ENCODE data around the gene DENND4C.
A peak's percentile ranks its signal among the peaks of the same experiment; 100 is the strongest.
"Not testable (repeated sequence)": the region's sequence is repeated elsewhere in the genome, so short reads cannot be mapped to it uniquely, and the experiment has no call there.

Gene DENND4C

DNA sequence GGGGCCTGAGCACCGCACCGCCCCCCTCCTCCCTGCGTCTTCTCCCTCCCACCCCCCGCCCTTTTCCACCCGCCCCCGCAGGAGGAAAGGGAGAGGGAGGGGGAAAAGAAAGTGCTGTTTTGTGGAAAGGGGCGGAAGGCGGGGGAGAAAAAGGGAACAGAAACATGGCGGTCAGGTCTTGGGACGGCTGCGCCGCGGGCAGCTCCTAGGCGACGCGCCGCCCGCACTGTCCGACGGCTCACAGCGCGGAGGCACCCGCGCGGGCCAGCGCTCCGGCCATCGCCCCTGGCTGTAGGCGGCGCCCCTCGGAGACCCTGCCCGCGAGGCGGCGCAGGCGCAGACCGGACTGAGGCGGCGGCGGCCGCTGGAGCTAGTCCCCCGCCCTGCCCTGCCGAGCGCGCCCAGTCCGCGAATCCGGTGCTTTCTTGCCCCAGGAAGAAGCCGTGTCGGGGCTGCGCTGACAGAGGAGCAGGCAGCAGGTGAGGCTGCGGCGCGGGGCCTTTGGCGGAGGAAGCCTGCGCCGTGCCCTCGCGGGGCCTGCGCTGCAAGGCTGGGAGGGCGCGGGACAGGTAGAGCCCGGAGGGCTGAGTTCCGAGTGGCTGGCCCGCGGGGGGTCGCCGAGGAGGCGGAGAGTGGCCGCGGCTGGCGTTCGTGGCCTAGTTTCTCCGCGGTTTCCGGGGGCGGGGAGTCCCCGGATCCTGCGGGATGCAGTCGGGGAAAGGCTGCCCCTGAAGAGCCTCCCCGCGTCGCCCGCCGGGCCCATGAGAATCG, at the start of gene DENND4C:
Gene DENND4C, plus strand, starts transcription at position 339 of the 771 bp plus-strand sequence. CDS start 45,482 bp downstream, outside the sequence.
- DNase-seq, result peak; percentile 87

DNA sequence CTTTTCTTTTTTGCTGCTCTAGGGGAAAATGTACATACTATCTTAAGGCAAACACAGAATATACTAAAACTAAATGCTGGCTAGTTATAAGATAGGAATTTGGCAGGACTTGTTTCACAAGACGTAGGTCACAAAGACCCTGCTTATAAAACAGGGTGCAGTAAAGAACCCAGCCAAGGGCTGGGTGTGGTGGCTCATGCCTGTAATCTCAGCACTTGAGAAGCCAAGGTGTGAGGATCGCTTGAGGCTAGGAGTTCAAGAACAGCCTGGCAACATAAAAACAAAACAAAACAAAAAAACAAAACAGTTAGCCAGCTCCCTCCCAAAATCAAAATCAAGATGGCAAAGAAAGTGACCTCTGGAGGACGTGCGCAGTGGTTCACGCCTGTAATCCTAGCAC, 49.5 kb upstream of the DENND4C start:
- DNase-seq, result no peak

DNA sequence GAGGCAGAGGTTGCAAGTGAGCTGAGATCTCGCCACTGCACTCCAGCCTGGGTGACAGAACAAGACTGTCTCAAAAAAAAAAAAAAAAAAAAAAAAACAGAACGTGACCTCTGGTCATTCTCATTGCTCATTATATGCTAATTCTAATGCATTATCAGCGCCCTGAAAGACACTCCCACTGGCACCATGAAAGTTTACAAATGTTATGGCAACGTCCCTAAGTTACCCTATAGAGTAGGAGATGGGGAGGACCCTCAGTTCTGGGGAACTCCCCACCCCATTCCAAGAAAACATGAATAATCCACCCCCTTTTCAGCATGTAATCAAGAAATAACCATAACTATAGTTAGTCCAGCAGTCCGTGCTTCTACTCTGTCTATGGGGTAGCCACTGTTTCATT, 48.9 kb upstream of the DENND4C start:
- DNase-seq, result no peak

DNA sequence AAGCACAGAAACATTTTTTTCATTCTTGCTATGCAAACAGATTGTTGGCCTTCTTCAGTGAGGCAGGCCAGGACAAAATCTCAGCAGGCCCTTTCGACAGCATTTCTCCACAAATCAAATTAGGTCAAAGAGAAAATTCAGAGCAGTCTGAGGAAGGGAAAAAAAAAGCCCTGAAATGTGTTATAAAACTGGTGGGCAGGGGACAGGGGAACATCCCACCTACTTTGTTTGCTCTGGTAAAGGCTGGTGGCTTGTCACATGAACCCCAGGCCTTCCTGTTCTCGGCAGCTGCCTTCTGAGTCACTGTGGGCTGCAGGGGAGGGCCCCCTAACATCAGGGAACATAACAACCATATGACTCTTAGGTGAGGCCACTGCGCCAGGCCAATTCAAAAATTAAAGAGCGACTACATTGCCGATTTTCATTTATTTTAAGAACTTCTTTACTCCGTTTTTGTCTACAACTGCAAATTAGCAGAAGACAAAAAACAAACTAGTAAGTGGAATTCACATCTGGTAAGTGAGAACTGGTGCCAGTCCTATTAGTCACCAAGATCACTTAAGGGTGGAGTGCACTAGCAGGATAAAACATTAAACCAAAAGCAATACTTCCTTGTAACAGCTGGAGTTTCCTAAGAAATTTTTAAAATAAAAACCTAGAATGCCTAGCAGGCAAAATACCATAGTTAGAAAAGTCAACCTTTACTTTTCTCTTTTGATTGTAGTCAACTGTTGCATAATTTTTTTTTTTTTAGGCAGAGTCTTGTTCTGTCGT, 46.2 kb upstream of the DENND4C start:
- peak; percentile 93 for DNase-seq

DNA sequence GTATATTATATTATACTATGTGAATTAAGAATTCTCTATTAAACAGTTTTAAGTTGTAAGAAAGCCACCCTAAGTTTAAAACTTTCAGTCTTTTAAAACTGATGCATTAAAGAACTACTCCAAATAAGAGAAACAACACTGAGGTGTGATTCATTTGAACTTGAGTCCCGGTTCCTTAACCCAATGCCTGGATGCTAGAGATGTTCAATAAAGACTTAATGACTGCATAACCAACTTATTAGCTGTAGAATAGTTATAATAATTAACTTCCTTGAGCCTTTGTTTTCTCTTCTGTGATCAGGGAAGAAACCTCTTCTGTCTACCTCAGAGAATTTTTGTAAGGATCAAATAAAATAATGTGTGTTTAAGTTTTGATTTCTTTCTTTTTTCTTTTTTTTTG, 45.3 kb upstream of the DENND4C start:
- no peak for DNase-seq

DNA sequence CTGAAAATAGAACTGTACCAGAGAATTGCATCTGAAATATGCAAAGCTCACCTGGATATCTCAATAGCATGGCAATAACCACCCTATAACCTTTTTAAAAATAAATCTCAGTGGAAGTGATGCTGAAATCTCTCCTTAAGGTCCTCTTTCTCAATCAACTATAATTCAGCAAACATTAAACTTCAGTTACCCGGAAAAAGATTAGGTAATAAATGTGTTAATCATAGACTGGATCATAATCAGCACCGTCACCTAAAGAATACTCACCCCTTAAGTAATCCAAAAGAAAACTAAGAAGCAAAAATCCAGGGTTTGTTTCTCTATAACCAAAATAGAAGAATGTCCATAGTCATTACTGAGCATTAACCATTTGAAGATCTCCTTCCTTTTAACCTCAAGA, 44.3 kb upstream of the DENND4C start:
- no peak for DNase-seq

DNA sequence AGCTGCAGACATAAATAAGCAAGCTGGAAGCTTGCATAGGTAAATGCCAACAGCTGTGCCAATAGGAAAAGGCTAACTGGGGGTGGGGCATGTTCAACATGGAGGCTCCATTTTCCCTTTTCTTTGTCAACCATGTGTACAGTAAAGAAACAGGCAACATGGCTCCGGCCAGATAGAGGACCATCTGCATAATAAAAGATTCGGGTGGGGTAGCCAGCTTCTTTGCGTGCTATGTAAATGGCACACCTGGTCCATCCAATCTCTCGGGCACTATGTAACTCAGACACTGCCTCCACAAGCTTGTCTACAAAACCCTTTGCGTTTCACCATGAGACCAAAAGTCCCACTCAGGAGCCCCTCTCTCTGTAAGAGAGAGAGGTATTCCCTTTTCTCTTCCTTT, 41.7 kb upstream of the DENND4C start:
- no peak for DNase-seq

DNA sequence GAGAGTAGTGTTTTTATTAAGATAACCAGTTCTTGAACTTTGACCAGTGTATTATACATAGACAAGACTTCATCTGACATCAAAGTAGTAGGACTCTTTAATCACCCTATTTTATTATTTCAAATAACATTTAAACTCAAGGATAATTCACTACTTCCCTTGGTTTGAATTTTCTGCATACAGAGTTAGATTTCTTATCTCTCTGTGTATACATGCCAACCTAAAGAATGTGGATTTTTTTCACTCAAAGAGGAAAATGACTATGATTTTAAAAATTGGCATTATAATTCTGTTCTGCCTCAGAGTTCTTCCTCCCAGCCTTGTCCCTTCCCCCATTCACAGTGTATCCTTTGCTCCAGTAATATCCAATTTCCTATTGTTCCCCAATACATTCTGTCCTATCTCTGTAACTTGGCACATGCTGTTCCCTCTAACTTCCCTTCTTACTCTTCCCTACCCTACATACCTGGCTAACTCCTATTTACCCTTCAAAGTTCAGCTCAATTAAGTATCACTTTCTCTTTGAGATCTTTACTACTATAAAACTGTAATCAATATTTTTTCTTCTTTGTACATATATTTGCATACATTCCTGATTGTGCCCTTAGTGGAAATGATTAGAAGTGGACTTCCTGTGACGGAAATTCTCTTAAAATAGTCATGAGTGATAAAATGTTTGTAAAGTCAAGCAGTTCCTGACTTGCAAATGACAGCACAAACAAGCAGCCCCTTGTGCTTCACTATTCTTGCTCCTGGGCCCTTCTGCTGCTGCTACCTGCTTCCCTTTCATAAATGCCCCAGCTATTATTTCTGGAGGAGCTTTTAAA, 38.1 kb upstream of the DENND4C start:
- DNase-seq, result no peak

DNA sequence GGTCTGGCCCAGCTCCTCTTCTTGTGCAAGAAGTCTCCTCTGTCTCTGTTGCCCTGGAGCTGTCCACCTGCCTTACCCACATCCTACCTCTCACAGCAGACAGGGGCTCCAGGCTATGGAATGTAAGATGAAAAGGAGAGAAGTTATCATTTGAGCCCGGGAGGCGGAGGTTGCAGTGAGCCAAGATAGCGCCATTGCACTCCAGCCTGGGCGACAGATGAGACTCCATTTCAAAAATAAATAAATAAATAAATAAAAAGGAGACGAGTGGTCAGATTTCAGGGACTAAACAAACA, 37.5 kb upstream of the DENND4C start:
- DNase-seq, result no peak

DNA sequence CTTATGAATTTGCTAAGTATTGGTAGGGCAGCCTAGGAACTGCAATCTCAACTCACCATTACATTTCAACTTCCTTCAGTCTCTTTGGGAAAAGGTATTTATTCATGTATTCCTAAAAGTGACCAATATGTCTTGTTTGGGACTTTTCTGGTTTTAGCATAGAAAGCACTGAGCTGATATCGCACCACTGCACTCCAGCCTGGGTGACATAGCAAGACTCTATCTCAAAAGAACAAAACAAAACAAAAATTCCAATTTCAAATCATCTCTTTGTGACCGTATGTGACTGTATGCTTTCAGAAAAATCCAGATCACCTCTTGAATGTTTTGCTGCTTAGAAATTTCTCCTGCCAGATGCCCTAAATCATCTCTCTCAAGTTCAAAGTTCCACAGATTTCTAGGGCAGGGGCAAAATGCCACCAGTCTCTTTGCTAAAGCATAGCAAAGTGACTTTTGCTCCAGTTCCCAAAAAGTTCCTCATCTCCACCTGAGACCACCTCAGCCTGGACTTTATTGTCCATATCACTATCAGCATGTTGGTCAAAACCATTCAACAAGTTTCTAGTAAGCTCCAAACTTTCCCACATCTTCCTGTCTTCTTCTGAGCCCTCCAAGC, 37.0 kb upstream of the DENND4C start:
- DNase-seq, result not testable (repeated sequence)

DNA sequence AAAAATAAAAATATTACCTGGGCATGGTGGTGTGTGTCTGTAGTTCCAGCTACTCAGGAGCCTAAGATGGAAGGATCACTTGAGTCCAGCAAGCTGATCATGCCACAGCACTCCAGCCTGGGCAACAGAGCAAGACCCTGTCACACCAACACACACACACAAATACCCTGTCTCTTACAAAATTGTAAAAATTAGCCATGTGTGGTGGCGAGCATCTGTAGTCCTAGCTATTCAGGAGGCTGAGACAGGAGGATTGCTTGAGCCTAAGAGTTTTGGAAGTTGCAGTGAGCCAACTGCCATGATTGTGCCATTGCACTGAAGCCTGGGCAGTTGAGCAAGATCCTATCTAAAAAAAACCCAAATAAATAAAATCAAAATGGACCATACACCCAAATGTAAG, 32.1 kb upstream of the DENND4C start:
- no peak for DNase-seq

DNA sequence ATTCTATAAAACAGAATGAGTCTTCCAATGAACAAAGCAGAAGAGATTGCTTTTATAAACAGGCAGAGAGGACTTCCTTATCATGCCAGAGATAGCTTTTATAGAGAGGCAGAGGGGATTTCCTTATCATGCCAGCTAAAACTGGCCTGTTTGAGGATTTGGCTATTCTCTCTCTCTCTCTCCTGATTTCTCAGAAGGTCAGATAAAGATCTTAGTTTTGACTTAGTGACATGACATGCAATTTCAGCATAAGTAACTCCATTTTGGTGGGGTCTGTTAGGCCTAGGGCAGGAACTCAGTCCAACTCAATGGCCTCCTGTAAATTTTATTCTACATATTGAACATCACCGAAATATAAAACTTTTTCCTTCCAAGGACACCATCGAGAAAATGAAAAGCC, 31.5 kb upstream of the DENND4C start:
- peak; percentile 24 for DNase-seq

DNA sequence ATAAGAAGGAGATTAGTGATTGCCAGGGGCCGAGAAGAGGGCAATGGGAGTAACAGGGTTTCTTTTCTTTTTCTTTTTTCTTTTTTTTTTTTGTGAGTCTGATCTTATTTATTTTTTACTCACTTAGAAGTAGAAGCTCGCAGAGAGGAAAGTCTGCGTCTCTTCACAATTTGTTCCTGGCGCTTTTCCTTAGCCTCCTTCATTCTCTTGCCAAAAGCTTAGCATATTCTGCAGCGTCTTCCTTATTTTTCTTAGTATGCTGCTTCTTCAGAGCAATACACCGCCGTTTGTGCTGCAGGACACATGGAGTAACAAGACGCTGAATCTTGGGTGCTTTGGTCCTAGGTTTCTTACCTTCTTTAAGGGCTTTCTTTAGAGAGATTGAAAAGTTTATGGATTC, 30.3 kb upstream of the DENND4C start:
- DNase-seq, result no peak

DNA sequence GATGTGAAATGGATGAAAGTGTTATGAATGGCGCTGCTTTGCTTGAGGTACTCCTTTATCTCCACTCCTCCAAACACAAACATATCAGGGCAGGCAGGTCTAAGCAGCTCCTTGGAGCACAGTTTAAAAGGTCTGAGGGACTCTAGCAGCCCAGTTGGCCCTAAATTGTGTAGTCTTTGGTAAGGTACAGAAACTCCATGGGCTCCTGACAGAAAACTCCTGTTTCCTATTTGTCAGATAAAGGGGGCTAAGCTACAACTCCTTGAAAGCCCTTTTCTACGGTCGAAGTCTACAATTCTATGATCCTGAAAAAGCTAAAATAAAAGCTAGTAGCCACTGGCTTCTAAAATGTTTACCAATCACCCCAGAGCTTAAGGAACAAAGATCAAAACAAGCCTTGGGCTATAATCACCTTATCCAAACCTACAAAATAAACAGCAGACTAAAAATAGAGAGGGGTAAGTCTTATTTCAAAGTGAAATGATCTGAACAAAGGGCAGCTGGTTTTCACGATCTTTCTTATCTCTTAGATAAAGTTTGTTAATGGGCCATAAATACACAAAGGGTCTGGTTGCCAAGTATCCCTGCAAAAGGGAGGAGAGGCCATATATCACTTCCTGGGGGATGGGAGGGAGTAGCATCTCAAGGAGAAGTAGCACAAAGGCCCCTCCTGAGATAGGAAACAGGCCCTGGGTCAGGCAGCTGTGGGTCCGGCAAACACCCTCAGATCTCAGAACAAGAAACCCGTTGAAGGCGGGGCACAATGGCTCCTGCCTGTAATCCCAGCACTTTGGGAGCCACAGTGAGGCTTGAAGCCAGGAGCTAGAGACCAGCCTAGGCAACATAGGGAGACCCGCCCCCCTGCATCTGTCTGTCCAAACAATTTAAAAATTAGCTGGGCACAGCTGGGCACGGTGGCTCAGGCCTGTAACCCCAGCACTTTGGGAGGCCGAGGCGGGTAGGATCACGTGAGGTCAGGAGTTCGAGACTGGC, 28.3 kb upstream of the DENND4C start:
- DNase-seq, result no peak

DNA sequence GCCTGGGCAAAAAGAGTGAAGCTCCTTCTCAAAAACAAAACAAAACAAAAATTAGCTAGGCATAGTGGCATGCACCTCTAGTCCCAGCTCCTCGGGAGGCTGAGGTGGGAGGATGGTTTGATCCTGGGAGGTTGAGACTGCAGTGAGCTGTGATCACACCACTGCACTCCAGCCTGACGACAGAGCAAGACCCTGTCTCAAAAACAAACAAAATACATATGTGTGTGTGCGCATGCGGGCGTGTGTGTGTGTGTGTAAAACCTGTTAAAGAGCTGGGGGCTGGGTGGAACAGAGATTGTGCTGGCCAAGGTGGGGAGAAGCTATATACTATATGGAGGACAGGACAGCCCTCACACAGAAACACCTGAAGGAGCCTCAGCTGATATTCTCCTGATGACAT, 27.4 kb upstream of the DENND4C start:
- DNase-seq, result no peak

DNA sequence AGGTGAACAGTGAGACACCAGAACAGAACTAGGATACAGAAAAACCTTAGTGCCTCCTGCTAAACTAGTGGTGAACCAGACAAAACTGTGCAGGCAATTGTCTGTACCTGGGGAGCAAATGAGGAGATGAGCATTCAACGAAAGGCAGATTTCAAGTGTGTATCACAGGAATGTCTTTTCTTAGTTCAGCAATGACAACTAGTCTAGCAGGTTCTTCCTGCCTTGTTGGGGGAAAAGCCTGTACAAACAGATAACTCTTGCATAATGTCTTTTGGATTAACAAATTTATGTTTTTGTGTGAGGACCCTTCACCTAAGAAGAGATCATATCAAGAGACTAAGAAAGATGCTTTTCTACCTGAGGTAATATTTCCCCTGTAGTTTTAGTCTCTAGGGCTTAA, 21.8 kb upstream of the DENND4C start:
- no peak for DNase-seq

DNA sequence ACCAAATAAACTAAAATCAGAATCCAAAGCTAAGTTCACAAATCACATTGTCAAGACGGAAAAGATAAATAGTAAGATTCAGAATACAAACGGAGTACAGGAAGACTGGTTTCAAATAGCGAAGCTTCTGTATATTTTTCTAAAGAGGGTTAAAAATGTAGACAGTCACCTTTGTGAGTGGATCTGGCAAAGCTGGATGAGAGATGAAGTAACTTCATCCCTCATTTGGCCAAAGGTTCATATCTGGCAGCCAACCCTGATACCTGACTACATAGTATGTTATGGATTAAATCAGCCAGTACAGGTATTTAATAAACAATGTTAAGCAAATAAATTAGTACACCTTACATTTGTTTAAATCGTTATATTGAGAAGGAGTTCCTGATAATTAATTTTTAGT, 21.3 kb upstream of the DENND4C start:
- no peak for DNase-seq

DNA sequence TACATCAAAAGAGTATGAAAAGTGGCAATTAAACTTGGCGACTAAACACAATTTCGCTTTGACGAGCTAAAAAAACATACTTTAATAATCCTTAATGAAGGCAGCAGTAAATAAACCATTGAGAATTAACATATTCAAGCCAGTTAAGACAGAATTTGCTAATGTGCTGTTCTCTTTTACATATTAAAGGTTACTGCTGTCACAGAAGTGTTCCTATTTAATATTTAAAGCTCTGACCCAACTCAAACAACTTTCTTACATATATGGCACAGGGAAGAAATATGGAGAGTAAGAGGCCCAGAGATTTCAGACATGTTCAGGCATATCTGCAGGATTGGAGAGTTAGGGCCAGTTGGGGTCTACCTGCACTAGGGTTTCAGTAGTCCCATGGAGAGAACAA, 16.7 kb upstream of the DENND4C start:
- DNase-seq, result no peak

DNA sequence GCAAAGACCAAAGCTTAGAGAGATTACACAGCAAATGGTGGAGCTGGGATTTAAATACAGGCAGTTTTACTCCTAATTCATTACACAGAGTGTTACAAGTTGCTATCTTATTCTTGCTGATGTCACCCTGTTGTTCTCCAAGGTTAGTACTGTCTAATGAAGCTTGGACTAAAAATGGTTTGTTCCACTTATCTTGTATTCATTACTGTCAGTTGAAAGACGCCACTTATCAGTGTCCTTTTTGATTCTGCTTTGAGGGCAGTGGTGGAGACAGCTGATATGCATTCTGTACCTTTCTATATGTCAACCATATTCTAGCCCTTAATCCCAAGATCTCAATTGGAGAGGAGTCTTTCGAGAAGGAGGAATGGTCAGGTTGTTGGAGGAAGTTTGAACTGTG, 14.0 kb upstream of the DENND4C start:
- no peak for DNase-seq

DNA sequence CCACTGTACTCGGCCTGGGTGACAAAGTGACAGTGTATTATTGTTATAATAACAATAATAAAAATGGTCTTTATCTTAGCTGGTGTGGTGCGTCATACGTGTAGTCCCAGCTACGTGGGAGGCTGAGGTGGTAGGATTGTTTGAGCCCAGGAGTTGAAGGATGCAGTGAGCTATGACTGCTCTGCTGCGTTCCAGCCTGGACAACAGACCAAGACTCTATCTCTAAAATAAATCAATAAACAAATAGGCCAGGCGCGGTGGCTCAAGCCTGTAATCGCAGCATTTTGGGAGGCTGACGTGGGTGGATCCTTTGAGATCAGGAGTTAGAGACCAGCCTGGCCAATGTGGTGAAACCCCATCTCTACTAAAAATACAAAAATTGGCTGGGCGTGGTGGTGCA, 9.2 kb upstream of the DENND4C start:
- no peak for DNase-seq

DNA sequence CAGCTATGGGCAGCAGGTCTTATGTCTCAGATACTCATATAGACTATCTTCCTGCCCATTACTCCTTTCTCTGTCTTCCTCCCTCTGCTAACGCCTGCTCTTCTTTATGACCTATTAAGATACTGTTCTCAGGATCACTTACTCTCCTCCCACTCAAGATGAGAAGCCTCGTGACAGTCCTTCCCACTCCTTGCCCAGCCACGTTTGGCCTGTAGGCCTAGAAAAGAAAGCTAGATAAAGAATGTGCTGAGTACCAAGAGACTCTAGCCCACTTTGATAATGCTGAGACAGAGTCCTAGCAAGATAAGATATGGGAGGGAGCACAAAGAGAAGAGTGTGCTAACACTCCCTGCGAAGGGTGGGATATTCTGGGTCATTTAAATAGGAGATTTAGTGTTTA, 6.8 kb upstream of the DENND4C start:
- no peak for DNase-seq

DNA sequence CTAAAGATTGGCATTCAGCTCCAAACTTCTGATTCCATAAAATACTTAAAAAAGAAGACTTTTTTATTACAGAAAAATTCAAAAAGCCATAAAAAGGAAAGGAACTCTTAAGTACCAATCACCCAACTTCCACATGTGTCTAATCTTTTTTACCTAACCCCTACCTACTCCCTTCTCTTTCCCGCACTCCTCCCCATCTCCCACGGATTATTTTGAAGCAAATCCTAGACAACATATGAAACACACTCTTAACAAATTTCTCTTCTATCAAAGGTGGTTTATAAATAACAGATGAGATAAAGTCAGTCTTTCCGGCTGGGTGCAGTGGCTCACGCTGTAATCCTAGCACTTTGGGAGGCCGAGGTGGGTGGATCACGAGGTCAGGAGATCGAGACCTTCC, 5.9 kb upstream of the DENND4C start:
- no peak for DNase-seq

All from activated CD4-positive, alpha-beta T cell treated with anti-CD3 and anti-CD28 coated beads, Interleukin-10, Interleukin-2, amounts not matched to agents 100 ng/mL and 50 ng/mL, durations not matched to agents 16 hours and 8 hours (primary cell).